Panc1 (cell line): ENCODE measurements around the gene FOXK1. TPM values are rescaled to one million over a fixed set of nuclear protein-coding genes. Genes with fewer than 3 reads are reported as not detected.

Experiments
- ATAC-seq: fragments of 200-7000 bp; cut with Tn5 transposase; 2 replicates; pipeline ENCODE4 v1.9.1; 2020; ENCODE audit warnings: mild to moderate bottlenecking, moderate library complexity
- BruUV-seq: library from RNA; stranded (reverse); fragments of 400-500 nt; replicated peaks from 2 replicates; lab custom pipeline; 2021; lab: Mats Ljungman, UMichigan
- CTCF ChIA-PET: fragments of 300-600 bp; sonication (Branson Sonifier 250); formaldehyde crosslinking; loops from one replicate; lab custom pipeline; 2022; ENCODE audit warnings: antibody characterized with exemption; lab: Charles Lee
- POLR2A ChIA-PET: fragments of 300-600 bp; sonication (Branson Sonifier 250); formaldehyde crosslinking; loops from one replicate; lab custom pipeline; 2022; ENCODE audit warnings: antibody characterized with exemption; lab: Charles Lee
- DNase-seq: peaks from one replicate; pipeline ENCODE4 v3.0.0-alpha.2; 2010; ENCODE audit warnings: low read depth, low spot score
- H3K27ac ChIP-seq: 2 replicates; pipeline ENCODE4 v1.5.1; 2011; ENCODE audit warnings: mild to moderate bottlenecking, low read length, inconsistent platforms
- H3K27me3 ChIP-seq: fragments of 200-500 bp; sonication (Bioruptor generic); 2 replicates; pipeline ENCODE4 v1.6.0; 2014; ENCODE audit warnings: low read length, inconsistent platforms; ENCODE audit not compliant: control insufficient read depth, insufficient read depth
- H3K36me3 ChIP-seq: fragments of 200-500 bp; sonication (Bioruptor generic); 2 replicates; pipeline ENCODE4 v1.5.1; 2014; ENCODE audit warnings: inconsistent platforms, mild to moderate bottlenecking, low read length, moderate library complexity; ENCODE audit not compliant: control insufficient read depth, insufficient read depth
- H3K4me1 ChIP-seq: 2 replicates; pipeline ENCODE4 v1.5.1; 2011; ENCODE audit warnings: inconsistent platforms, mild to moderate bottlenecking, low read length, moderate library complexity; ENCODE audit not compliant: control insufficient read depth, insufficient read depth
- H3K4me3 ChIP-seq, 2 experiments: 2 replicates each; pipeline ENCODE4 v1.5.1; 2011 to 2012; ENCODE audit warnings: low read depth in 2 of 2, low read length in 2 of 2, mild to moderate bottlenecking in 2 of 2, inconsistent platforms in 1 of 2, moderate library complexity in 1 of 2
- H3K9me3 ChIP-seq: fragments of 200-500 bp; sonication (Bioruptor generic); 2 replicates; pipeline ENCODE4 v1.5.1; 2014; ENCODE audit warnings: low read depth, mild to moderate bottlenecking, inconsistent platforms, low read length, moderate library complexity; ENCODE audit not compliant: control insufficient read depth, insufficient read depth
- POLR2AphosphoS5 ChIP-seq: IDR thresholded peaks from 2 replicates; pipeline ENCODE4 v1.6.1; 2012; ENCODE audit warnings: mild to moderate bottlenecking, low read depth, low read length, moderate library complexity
- SIN3A ChIP-seq: IDR thresholded peaks from 2 replicates; pipeline ENCODE4 v1.6.1; 2012; ENCODE audit warnings: low read depth, mild to moderate bottlenecking, low read length, moderate library complexity, borderline replicate concordance; ENCODE audit not compliant: insufficient read depth
- TCF7L2 ChIP-seq: IDR thresholded peaks from 2 replicates; pipeline ENCODE4 v1.6.1; 2011; ENCODE audit warnings: mild to moderate bottlenecking, low read depth, low read length, inconsistent platforms
- in situ Hi-C: cut with HindIII; loops from 2 replicates; pipeline ENCODE4 v1.10.0; 2016; ENCODE audit warnings: low sequenced_read_pairs, low pct_unique_long_range_greater_than_20kb
- intact Hi-C: fragments of 100-400 bp; cut with micrococcal nuclease; formaldehyde crosslinking; loops from one replicate; pipeline ENCODE4 v1.10.0; 2022; ENCODE audit not compliant: unreplicated experiment
- total RNA-seq: library from RNA; stranded (reverse); gene quantifications from one replicate; pipeline ENCODE4 v1.2.1, GENCODE V29; 2021; ENCODE audit not compliant: unreplicated experiment
- TF ChIP-seq, protein P1 (sequence below), 2 experiments: IDR thresholded peaks; 2 replicates each; pipeline ENCODE4 v1.6.1; 2011 to 2012; ENCODE audit warnings: low read depth in 2 of 2, control low read depth in 1 of 2, low read length in 1 of 2, mild to moderate bottlenecking in 1 of 2, moderate library complexity in 1 of 2; ENCODE audit not compliant: insufficient read depth in 1 of 2
- TF ChIP-seq, protein P2 (sequence below): fragments of 450-650 bp; IDR thresholded peaks from 2 replicates; pipeline ENCODE4 v1.5.1; 2017; ENCODE audit warnings: mild to moderate bottlenecking

The FOXK1 gene
- total RNA-seq, 1 experiment from 2014 or later: 72.7 TPM

DNA sequence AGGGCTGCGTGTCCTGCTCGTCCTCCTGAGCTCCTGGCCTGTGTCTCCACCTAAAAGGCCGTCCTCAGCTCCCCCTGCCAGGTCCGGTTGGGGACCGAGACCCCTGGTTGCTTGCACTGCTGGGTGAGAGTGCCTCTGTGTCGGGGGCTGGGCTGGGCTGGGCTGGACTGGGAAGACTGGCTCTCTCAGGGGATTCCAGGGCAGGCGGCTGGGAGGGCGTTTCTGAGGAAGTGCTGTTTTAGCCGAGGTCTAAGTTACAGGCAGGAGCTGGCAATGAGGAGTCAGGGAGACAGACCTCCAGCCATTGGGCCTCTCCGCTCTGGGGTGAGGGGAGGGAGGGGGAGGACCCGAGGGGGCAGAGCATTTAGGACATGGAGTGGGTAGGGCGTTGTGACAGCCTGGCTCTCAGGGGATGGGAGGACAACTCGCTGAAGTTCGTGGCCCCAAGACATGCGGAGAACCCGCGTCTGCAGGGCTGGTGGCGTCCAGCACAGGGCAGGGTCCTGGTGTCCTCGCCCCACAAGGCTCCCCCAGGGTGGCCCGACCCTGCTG lies 20.9 kb downstream of the FOXK1 start:
- POLR2A ChIA-PET: no interaction called here
- Histone ChIP-seq H3K27ac (no peak overlapping the region), H3K36me3 (no peaks in the 10 kb centered on the region), H3K4me3 (no peak overlapping the region), H3K4me1 (peaks cover 13% of the 10 kb centered on the region), H3K9me3 (no peaks in the 10 kb centered on the region), H3K27me3 (no peaks in the 10 kb centered on the region)
- intact Hi-C loops: no loop called here
- TF ChIP-seq POLR2AphosphoS5: no peak
- TF ChIP-seq, protein P1, sequence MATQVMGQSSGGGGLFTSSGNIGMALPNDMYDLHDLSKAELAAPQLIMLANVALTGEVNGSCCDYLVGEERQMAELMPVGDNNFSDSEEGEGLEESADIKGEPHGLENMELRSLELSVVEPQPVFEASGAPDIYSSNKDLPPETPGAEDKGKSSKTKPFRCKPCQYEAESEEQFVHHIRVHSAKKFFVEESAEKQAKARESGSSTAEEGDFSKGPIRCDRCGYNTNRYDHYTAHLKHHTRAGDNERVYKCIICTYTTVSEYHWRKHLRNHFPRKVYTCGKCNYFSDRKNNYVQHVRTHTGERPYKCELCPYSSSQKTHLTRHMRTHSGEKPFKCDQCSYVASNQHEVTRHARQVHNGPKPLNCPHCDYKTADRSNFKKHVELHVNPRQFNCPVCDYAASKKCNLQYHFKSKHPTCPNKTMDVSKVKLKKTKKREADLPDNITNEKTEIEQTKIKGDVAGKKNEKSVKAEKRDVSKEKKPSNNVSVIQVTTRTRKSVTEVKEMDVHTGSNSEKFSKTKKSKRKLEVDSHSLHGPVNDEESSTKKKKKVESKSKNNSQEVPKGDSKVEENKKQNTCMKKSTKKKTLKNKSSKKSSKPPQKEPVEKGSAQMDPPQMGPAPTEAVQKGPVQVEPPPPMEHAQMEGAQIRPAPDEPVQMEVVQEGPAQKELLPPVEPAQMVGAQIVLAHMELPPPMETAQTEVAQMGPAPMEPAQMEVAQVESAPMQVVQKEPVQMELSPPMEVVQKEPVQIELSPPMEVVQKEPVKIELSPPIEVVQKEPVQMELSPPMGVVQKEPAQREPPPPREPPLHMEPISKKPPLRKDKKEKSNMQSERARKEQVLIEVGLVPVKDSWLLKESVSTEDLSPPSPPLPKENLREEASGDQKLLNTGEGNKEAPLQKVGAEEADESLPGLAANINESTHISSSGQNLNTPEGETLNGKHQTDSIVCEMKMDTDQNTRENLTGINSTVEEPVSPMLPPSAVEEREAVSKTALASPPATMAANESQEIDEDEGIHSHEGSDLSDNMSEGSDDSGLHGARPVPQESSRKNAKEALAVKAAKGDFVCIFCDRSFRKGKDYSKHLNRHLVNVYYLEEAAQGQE (IDR thresholded peaks at IDR 0.05; ENCODE audit: insufficient read depth in 1 of 2, low read depth in 2 of 2, low read length in 1 of 2): no peak
- TF ChIP-seq, protein P2, sequence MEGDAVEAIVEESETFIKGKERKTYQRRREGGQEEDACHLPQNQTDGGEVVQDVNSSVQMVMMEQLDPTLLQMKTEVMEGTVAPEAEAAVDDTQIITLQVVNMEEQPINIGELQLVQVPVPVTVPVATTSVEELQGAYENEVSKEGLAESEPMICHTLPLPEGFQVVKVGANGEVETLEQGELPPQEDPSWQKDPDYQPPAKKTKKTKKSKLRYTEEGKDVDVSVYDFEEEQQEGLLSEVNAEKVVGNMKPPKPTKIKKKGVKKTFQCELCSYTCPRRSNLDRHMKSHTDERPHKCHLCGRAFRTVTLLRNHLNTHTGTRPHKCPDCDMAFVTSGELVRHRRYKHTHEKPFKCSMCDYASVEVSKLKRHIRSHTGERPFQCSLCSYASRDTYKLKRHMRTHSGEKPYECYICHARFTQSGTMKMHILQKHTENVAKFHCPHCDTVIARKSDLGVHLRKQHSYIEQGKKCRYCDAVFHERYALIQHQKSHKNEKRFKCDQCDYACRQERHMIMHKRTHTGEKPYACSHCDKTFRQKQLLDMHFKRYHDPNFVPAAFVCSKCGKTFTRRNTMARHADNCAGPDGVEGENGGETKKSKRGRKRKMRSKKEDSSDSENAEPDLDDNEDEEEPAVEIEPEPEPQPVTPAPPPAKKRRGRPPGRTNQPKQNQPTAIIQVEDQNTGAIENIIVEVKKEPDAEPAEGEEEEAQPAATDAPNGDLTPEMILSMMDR: no peak
- no peak for TF ChIP-seq SIN3A
- TF ChIP-seq TCF7L2: no peak
- in situ Hi-C loops: no loop called here
- ATAC-seq (no peak), DNase-seq (no peak)
- no TSS peak for BruUV-seq
- CTCF ChIA-PET: no interaction called here

DNA sequence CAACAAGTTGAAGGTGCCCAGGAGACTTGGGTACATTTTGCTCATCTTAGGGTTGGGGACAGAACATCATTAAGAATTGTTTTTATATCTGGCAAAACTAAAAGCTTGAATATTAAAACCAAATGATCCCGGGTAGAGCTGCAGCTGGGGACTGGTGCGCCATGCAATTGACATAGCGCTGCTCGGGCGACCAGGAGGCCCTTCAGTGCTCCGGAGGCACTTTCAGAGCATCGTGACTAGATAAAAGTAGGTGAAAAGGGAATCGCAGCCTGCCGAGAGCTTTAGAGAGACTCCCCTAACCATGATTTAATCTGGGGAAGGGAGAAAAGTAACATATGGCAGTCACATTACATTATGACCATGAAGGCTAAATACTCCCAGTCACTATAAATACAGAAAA lies 21.4 kb downstream of the FOXK1 start:
- in situ Hi-C loops (no loop called here), intact Hi-C loops (no loop called here)
- TF ChIP-seq SIN3A (no peak), POLR2AphosphoS5 (no peak), TCF7L2 (no peak)
- TF ChIP-seq, protein P1 (IDR thresholded peaks at IDR 0.05; ENCODE audit: insufficient read depth in 1 of 2, low read depth in 2 of 2, low read length in 1 of 2): no peak
- TF ChIP-seq, protein P2: no peak
- H3K4me3 ChIP-seq: no peak overlapping the region
- DNase-seq (no peak), ATAC-seq (no peak)
- no TSS peak for BruUV-seq
- no peaks in the 10 kb centered on the region for H3K9me3 ChIP-seq
- ChIA-PET POLR2A (no interaction called here), CTCF (no interaction called here)
- peaks cover 13% of the 10 kb centered on the region for H3K4me1 ChIP-seq
- no peaks in the 10 kb centered on the region for H3K36me3 ChIP-seq
- no peaks in the 10 kb centered on the region for H3K27me3 ChIP-seq
- H3K27ac ChIP-seq: no peak overlapping the region
